Stimulated activated CD4-positive, alpha-beta T cell treated with anti-CD3 and anti-CD28 coated beads, Interleukin-12 subunit alpha, Interleukin-12 subunit beta, amount 100 ng/mL, for 48 hours (primary cell): ENCODE data around the gene TMEM107.

Experiments used
- DNase-seq, 3 donors: peaks; one replicate each; pipeline ENCODE4 v3.0.0-alpha.2; 2020; ENCODE audit warnings: low read depth in 2 of 3, low spot score in 1 of 3

Gene TMEM107

DNA sequence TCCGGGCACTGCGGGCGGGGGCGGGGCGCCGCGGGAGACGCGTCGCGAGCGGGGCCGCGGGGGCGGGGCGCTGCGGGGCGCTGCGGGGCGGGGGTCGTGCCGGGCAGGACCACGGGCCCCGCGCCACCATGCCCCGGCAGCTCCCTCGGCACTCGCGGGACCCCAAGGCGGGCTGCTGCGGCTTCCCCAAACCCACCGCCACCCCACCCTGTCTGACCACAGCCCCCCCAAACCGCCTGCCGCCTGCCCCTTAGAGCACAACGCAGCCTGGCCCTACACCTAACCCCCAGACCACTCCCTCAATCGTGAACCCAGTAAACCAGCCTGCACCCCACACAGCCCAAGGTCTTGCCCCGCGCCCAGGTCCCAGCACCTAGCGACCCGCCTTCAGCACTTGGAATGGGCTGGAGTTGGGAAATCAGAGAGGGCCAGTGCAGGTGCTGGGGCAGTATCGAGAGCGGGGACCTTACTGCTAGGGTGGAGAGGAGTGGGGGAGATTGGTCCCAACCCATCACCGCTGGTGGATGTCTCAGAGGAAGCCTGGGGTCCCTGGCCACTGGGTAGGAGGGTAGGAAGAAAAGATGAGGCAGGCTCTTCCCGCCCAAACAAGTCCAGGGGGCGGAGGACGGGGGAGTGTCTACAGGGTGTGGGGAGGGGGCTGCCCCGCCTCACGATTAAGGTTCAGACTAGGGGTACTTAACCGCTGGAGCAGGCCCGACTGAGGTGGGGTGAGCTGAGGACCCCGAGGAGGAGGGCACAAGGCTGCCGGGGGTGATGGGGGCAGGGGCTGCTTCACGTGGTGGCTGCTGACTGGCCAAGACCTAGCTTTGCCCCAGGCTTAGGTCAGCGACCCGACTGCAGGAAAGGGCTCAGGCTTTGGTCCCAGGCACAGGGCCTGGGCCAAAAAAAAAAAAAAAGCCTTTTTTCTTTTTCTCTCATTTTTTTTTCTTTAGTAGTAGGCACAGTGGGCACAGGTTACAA, 12.9 kb downstream of the TMEM107 start:
- DNase-seq: no peak

DNA sequence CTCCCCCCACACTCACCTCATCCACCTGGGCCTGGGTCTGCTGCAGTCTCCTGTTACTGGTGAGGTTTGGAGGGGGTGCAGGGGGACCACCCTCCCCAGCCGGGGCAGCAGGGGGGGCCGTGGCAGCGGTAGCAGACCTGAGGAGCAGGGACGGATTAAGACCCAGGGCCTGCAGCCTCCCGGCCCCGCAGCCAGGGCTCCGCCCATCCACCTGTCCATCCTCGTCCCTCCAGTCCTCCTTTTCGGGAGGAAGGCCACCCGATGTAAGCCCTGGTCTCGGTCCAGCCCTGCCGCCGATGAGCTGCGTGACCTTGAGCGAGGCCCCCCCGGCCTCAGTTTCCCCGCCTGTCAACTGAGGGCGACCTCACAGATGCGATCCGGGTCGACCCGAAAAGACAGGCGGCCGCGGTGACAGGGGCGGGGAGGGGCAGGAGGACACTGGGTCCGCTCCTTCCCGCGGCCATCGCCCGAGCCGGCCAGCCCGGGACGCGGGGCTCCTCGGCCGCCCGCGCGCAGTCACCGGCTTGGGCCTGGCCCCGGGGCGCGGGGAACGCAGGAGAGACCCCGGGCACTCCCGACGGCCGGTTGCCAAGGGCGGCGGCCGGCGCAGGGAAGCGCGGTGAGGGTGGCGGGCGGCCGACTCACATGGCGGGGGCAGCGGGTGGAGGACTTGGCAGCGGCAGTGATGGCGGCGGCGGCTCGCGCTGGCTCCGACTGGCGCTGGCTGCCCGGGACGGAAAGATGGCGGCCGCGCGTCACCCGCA, 13.8 kb downstream of the TMEM107 start, which contains the start of gene VAMP2:
Gene VAMP2, minus strand, starts transcription at position 716 of the 764 bp plus-strand sequence. Its CDS starts 69 bp downstream, at position 647.
- DNase-seq: peak in 1 of 3 donors; percentile 75

DNA sequence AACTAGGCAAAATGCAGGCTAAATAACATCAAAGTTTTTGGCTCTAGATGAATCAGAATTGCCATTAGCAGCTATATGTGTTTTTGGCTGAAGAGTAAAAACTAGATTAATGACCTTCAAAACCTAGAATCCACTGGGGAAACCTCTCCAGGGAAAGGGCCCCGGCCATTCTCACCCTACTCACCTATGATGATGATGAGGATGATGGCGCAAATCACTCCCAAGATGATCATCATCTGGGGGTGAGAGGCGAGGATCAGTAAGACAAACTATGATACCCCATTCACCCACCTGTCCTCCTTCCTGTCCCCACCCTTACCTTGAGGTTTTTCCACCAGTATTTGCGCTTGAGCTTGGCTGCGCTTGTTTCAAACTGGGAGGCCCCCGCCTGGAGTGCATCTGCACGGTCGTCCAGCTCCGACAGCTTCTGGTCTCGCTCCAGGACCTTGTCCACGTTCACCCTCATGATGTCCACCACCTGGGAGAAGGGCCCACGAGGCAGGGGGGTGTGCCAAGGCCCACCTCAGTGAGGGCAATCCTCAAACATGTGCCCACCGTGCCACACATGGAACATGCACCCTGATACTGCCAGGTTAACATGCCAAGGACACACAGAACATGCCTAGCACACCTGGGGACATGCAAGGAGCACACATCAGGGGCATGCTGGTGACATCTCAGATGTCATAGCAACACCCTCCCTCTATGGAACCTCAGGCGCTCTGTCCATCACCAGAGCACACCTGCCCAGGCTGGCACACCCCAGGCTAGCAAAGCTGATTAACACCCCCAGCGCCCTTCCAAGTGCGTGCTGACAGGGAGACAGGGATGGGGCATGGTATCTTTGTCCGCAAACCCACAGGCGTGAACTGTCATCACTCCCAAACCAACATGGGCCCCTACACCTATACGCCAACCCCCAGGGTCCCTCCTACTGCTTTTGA, 14.6 kb downstream of the TMEM107 start:
- DNase-seq: no peak

DNA sequence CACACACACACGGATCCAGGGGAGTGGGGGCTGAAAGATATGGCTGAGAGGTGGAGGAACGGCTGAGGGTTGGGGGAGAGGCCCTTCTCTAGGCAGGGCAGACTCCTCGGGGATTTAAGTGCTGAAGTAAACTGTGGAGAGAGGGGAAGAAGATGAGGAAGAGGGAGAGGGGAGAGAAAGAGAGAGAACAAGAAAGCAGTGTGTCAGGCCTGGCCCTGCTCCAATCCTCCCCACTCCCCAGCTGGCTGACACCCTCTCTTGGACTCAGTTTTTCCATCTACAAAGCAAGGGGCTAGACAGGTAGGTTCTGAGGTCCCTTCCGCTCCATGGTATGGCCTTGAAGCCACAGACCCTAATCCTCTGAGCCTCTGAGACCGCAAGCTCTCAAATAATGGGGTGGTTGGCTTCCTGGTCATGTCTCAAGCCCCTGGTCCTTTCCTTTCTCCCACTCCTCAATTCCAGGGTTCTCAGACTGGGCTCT, 15.4 kb downstream of the TMEM107 start:
- no peak for DNase-seq

DNA sequence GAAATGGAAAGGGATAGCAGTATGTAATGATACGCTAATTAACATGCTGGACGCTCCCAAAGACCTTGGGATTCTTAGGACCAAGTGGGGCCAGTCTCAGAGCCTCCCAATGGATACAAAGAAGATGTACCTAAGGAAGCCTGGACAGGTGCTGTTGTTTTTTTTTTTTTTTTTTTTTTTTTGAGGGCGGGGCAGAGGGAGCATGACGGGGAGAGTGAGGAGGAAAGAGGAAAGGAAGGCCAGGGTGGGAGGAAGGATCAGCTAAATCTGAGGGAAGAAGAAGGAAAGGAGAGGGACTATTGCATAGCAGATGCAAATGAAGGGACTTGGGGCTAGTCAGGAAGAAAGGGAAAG, 16.0 kb downstream of the TMEM107 start:
- no peak for DNase-seq

DNA sequence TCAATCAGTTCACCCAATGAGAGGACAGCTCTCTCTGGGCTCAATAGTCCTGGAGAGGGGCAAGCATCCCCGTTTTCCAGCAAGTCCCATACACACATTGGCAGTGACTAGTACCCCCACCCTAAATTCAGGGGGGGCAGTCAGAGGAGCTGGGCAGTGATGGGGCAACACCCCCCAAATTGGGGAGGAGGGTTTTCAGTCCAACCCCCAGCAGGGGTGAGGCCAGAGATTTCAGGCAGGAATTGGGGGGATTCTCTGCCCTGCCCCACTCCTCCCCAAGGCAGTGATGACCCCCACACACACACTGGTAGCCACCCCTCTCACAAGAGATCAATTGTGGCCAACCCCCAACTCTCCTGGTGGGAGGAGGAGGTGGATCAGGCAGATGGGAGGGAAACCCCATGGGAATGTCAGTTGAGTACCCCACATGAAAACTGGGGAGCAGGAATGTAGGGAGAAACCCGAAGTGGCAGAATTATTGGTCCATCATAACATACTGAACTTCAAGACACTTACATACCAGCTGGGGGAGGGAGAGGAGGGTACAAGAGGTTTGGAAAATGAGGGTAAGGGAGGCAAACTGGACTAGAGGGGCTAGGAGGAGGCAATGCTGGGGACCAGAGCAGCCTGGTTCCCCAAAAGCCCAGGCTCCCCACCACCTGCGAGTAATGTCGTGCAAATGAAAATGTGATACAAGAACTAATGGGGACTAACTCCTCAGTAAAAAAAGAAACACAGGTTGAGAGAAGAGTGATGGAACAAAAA, 16.5 kb downstream of the TMEM107 start:
- DNase-seq: no peak

DNA sequence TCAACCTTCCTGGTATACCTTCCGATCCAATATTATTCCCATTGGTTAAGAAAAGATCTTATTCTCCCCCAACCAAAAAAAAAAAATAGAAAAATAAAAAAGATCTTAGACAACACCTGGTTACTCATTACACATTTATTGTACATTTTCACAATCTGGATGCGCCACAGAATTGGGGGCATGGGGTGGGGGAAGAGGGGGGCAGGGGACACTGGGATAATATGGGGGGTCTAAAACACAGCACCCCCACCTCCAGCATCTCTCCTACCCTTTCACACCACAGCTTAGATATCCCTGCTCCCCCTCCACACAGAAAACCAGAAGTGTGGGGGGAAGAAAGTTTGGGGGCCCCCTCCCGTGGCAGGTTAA, 17.2 kb downstream of the TMEM107 start:
- DNase-seq: no peak

DNA sequence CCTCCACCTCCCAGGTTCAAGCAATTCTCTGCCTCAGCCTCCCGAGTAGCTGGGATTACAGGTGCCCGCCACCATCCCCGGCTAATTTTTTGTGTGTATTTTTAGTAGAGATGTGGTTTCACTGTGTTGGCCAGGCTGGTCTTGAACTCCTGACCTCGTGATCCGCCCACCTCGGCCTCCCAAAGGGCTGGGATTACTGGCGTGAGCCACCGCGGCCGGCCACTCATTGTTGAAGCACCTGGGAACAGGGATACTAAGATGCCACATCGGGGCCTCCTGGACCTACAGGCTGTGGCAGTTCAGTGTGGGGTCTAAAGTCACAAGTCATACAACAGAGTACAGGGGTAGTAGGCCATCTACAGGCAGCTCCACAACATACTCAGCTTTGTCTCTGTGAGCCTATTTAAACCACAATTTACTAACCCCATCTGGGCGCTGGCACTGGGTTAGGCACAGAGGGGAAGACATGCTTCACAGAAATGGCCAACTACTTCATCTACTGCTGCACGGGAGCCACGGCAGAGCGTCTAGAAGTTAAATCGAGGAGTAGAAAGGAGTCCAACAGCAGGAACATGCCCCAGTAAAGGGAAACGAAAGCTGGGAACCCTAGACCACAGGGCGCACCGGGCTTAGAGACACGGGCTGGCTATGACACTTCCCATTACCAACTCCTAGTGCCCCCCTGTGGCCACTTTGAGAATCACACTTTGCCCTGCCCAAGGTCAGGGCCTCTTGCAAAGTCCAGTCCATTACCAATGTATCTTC, 17.7 kb downstream of the TMEM107 start:
- peak; percentile 77 to 96 (median 81) for DNase-seq

DNA sequence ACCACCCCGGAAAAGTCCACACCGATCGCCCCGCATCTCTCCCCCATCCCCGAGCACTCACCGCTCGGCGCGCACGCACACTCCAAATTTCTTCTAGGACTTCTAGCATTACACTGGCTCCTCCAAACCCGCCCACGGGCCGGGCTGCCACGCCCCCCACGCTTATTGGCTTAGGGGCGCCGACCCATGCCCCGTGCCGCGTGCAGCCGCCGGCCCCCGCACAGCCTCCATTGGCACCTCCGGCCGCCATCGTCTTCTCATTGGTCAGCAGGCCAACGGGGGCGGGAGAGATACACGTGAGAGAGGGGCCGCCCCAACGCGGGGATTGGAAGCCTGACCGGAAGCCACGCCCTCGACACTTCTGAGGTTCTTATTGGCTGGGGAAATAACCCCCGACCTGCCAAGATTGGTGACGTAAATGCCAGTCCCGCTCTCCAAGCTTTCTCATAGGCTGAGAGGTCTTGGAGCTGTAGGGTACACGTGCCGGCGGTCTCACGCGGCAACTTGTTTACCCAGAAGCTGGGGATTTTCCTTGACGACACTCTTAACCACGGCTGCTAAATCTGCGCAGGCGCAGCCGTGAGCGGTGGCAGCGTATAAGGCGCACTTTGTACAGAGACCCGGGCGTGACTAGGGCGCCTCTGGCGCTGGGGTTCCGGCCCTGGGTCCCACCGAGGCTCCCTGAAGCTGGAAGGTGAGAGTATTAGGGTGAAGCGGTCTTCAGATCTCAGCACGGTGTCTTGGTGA, 19.8 kb downstream of the TMEM107 start:
- peak; percentile 99 to 100 (median 100) for DNase-seq

DNA sequence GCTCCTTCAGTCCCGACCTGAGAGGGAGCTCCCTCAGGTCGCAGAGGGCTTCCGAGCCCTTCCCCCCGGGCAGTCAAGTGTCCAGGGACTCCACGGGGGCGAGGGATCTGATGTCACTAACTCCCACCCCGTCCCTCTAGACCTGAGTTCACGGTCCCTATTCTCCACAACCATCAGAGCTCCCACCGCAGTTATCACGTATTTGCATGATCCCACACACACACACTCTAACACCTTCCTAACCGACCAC, 20.3 kb downstream of the TMEM107 start:
- DNase-seq: no peak

DNA sequence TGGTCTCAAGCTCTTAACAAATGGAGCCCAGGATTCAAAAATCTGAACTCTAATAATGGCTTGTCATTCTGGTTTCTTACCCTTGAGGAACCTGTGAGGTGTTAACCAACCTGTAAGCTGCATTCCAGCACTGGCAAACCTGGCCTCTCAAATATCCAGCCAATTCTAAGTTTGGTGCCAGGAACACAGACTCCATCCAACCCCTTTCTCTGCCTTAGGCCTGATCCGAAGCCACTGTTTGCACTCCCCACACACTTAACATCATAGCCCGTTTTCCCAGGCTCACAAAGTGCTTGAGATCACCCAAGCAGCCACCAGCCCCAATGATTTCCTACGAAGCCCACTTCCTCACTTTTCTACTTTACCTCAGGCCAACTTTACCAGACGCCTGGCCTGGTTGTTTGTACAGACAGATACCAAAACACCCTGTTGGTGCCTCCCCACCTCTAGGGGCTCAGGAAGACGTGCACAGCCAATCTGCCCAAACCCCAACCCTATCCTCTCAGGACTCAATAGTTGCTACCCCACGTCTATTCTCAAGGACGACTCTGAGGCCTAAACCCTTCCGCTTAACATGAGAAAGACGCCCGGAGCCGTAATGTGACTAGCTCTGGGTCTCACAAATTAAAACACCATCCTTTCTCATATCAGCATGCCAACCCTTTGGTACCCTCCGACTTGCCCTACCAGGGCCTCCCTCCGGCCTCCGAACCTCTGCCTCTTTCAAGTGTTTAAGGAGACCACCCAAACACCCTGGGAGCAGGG, 20.8 kb downstream of the TMEM107 start:
- DNase-seq: no peak

DNA sequence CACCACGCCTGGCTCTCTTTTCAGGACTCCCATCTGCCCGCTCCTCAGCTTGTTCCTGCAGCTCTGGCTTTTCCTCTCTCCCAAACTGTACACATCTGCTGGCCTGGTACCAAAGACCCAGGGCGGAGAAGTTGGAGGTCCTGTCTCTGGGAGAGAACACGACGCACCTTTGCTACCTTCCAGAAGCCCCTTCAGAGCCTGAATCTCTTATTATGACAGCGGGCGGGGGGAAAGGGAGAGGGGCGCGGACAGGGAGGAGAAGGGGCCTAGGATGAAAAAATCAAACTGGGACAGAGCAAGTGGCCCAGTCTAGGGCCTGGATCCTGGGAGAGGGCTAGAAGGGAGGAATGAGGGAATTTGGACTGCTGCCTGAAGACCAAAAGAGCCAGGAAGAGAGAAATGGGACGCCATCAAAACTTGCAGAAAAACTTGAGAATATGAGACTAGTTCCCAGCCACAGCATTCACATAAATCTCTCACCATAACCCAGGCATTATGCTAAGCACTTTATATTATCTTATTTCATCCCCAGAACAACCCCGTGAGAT, 21.5 kb downstream of the TMEM107 start:
- no peak for DNase-seq

DNA sequence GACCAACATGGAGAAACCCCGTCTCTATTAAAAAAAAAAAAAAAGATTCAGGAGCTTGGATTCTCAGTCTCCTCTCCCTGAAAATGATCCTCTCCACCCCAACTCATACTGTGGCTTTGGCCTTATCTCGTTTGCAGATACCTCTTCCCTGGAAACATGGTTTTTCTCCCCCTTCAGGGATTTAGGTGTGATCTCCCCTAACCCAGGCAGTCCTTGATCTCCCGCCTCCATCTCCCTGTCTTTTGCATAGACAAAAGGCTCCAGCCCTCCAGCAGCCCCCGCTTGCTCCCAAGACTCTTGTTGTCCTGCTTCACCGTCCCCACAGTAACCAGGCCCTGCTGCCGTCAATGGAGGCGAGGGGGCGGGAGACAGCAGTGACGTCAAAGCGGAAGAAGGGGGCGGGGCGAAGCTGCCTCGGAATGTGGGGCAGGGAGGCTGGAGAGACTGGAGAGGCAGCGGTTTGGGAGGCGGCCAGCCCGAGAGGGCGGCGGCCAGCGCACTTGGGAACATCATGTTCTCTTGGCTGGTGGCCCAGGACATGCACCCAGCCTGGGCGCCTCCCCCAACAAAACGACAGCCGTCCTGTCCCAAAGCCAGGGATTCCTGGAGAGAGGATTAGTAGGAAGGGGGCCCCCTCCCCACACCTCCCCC, 22.1 kb downstream of the TMEM107 start:
- peak; percentile 85 to 91 (median 89) for DNase-seq

DNA sequence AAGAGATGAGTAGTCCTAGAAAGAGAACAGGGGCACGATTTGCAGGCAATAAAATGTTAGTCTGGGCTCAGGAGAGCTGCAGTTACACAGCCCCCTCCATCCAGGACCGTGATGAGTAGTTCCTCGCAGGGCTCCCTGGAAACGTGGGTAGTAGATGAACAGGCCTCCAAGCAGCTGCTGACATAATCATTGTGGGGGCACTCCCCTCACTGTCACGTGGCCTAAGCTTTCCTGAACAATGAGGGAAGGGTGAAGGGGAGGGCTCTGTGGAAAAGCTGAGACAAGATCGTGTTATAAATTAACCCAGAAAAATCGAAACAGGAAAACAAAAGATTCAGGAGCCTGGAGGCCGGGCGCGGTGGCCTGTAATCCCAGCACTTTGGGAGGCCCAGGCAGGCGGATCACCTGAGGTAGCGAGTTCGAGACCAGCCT, 22.6 kb downstream of the TMEM107 start:
- peak in 1 of 3 donors; percentile 56 for DNase-seq

DNA sequence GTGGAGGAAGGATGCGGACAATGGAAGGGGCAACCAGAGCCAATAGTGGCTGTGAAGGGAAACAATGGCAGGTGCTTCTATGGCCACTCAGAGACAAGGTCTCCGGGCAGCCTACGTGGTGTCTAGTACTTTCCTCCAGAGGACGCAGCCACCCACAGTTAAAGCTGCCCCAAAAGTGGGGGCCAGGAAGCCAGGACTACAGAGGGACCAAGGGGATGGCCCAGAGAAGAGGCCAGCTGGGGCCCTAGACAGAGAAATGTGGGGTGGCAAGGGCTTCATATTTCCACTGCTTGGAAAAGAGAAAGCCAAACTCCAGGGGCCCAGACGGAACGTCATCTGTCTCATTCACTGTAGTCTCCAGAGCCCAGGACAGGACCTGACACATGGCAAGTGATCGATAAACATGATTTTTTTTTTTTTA, 23.1 kb downstream of the TMEM107 start:
- DNase-seq: no peak

DNA sequence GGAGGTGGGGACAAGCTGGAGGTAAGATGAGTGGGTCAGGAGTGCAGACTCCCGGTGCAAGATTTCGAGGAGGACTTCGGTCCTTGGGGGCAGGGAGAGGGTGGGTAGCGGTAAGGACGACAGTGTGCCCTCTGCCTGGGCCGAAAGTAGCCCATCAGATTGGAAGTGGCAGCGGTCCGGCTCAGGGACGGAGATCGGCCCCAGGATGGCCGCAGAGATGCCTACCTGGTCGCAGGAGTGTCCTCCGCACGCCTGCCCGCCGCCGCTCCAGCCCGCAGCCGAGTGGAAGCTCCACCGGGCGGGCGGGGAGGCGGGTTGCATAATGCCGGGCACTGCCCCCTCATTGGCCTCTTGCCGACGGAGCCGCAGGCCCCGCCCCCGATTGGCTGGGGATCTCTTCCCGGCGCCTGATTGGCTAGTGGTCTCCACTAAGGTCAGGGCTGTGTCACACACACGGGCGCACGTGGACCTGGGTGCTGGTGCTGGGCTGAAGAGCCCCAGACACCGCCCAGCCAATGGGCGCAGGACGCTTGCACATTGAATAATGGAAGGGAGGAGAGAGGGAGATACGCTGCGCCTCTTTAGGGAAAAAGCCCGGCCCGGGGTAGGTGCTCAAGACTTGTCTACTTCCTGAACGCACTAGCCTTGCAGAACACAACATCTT, 23.9 kb downstream of the TMEM107 start, which contains the start of gene PER1:
Gene PER1, minus strand, starts transcription at position 293 of the 664 bp plus-strand sequence. CDS start 1,698 bp downstream, outside the sequence.
- DNase-seq: peak; percentile 85 to 91 (median 86)
